Stimulated activated memory B cell treated with anti-CD40 and anti-IgM and Interleukin-4, amounts not matched to agents 10 μg/mL and 1 μg/mL and 100 μg/mL, for 72 hours (primary cell): Measurements from ENCODE around the gene LILRA5.
"Not testable (repeated sequence)": the region's sequence is repeated elsewhere in the genome, so short reads cannot be mapped to it uniquely, and the experiment has no call there.

Source experiments
- ATAC-seq: fragments of 150-1000 bp; cut with Tn5 transposase; 2 replicates; pipeline ENCODE4 v1.10.0; 2021
- H3K27ac Mint-ChIP-seq: one replicate; pipeline ENCODE4 v1.8.0; 2022; ENCODE audit warnings: mild to moderate bottlenecking, mixed read lengths
- H3K27me3 Mint-ChIP-seq: one replicate; pipeline ENCODE4 v1.8.0; 2022; ENCODE audit warnings: mixed read lengths
- H3K36me3 Mint-ChIP-seq: one replicate; pipeline ENCODE4 v1.8.0; 2022; ENCODE audit warnings: mixed read lengths
- H3K4me1 Mint-ChIP-seq: one replicate; pipeline ENCODE4 v1.8.0; 2022; ENCODE audit warnings: mixed read lengths
- H3K4me3 Mint-ChIP-seq: one replicate; pipeline ENCODE4 v1.8.0; 2022; ENCODE audit warnings: mild to moderate bottlenecking, moderate library complexity, mixed read lengths
- H3K9me3 Mint-ChIP-seq: one replicate; pipeline ENCODE4 v1.8.0; 2022; ENCODE audit warnings: mixed read lengths

Gene LILRA5

DNA sequence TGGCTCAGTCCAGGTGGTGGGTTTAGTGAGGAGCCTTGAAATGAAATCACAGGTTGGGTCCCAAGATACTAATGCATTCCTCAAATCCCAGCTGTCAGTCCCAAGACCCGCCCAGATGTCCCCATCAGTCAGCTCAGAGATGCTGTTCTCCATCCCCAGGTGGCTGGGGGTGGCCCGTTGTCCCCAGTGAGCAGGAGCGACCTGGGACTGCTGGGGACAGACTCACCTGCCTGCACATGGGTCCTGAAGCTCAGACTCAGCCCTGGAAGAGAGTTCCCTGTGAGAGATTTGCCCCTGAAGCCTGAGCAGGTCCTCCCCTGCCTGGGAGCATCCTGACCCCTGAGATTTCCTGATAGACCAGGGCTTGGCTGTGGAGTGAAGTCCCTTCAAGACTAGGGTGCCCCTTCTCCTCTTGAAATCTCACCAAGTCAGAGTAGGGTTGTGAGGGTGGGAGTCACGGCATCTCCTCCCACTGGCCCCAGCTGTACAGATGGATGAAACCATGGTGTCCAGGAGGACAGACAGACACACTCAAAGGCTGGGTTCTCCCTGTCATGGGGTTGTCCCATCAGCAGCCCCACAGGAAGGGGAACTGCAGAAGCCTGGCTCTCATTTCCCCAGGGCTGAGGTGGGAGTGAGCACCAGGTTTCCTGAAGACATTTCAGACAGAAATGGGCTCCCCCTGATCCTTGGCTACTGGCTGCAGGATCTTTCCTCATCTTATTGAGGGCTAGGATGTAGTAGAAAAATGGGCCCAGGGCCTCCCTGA, 14.4 kb downstream of the LILRA5 start:
- peak; percentile 16 for ATAC-seq
- H3K4me1 Mint-ChIP-seq = peaks cover 5% of the 10 kb centered on the region
- no peaks in the 10 kb centered on the region for H3K36me3 Mint-ChIP-seq
- no peak overlapping the region for H3K4me3 Mint-ChIP-seq
- peaks cover 60% of the 10 kb centered on the region for H3K27me3 Mint-ChIP-seq
- H3K9me3 Mint-ChIP-seq = no peaks in the 10 kb centered on the region
- no peak overlapping the region for H3K27ac Mint-ChIP-seq

GRCh38 chr19:54297759-54298305, 15.1 kb downstream of the LILRA5 start:
- peaks cover 4% of the 10 kb centered on the region for H3K9me3 Mint-ChIP-seq
- peaks cover 5% of the 10 kb centered on the region for H3K4me1 Mint-ChIP-seq
- no peaks in the 10 kb centered on the region for H3K36me3 Mint-ChIP-seq
- no peak overlapping the region for H3K4me3 Mint-ChIP-seq
- no peak for ATAC-seq
- H3K27ac Mint-ChIP-seq = no peak overlapping the region
- peaks cover 60% of the 10 kb centered on the region for H3K27me3 Mint-ChIP-seq

GRCh38 chr19:54294539-54294938, 18.4 kb downstream of the LILRA5 start:
- no peak overlapping the region for H3K4me3 Mint-ChIP-seq
- no peak for ATAC-seq
- H3K4me1 Mint-ChIP-seq = peaks cover 25% of the 10 kb centered on the region
- no peak overlapping the region for H3K27ac Mint-ChIP-seq
- peaks cover 42% of the 10 kb centered on the region for H3K27me3 Mint-ChIP-seq
- no peaks in the 10 kb centered on the region for H3K36me3 Mint-ChIP-seq
- H3K9me3 Mint-ChIP-seq = peaks cover 4% of the 10 kb centered on the region

DNA sequence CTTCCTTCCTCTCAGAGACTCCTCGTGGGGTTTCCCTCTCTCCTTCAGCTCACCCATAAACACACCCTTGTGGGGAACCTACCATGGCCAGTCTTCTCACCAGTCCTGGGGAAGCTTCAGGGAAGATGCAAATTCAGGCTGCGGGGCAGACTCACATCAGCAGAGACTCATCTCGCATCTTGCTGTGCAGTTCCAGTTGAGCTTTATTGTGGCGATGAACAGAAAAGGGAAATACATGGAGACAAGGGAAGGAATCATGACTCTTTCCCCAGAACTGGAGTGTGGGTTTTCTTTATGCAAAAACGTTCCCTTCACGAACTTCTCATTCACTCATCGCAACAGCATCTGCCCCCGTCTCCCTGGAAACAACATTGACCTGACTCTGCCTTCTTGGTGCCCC, 23.8 kb downstream of the LILRA5 start:
- not testable (repeated sequence) for H3K4me3 Mint-ChIP-seq, H3K36me3 Mint-ChIP-seq, H3K27ac Mint-ChIP-seq, H3K9me3 Mint-ChIP-seq
- ATAC-seq = peak; percentile 32
- Mint-ChIP-seq H3K4me1 (peaks cover 67% of the 10 kb centered on the region), H3K27me3 (peaks cover 29% of the 10 kb centered on the region)

- Mint-ChIP-seq H3K4me3 (no peak overlapping the region), H3K27ac (no peak overlapping the region), H3K4me1 (peaks cover 78% of the 10 kb centered on the region), H3K27me3 (peaks cover 12% of the 10 kb centered on the region), H3K36me3 (no peaks in the 10 kb centered on the region), H3K9me3 (no peaks in the 10 kb centered on the region)
- ATAC-seq = no peak
Observed at GRCh38 chr19:54287456-54287855, 25.5 kb downstream of the LILRA5 start.

DNA sequence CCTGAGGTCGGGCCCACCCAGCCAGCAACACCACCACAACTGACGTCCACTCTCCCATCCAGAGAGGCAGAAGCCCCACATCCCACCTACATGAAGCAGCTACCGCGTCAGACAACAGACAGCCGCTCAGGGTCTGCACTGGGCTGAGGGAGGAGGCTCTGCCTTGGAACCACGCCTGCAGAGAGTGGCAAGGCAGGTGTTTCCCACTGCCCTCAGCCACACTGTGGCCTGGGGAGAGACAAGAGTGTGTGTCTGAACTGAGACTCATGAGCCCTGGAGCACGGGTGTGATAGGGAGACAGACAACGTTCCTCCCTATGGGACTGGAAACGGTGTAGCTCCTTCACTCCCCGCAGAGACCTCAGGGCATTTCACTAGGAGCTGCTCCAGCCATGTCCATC, 26.7 kb downstream of the LILRA5 start:
- not testable (repeated sequence) for H3K9me3 Mint-ChIP-seq, H3K27me3 Mint-ChIP-seq, H3K36me3 Mint-ChIP-seq, H3K4me3 Mint-ChIP-seq
- Mint-ChIP-seq H3K27ac (peak overlapping the region; percentile 84), H3K4me1 (peaks cover 83% of the 10 kb centered on the region)
- peak; percentile 64 for ATAC-seq

DNA sequence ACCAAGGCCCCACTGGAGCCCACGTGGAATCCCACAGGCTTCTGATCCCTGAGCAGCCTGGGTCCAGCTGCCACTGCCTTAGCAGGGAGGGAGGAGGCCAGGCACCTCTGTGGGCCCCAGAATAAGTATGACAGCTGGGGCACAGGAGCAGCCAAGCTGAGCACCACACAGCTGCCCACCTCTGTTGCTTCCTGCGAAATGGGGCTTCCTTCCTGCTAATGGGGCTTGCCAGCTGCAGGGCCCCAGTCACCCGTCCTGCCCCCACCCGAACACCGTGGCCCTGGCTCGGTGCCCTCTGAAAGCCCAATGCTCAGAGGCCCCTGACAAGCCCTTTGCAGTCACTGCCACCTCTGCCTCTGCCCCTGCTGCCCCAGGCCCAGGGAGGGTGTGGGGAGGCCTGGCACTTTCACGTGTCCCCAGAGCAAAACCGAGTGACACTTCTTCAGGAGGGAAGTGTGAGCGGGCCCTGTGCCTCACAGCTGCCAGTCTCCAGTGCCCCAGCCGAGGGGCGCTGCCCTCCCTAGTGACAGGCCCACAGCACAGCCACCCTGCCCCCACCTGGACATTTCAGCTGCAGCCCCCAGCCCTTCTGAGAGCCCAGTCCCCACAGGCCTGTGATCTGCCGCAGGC, 27.4 kb downstream of the LILRA5 start:
- peaks cover 87% of the 10 kb centered on the region for H3K4me1 Mint-ChIP-seq
- not testable (repeated sequence) for H3K4me3 Mint-ChIP-seq, H3K36me3 Mint-ChIP-seq, H3K27me3 Mint-ChIP-seq, H3K9me3 Mint-ChIP-seq
- H3K27ac Mint-ChIP-seq = peak overlapping the region; percentile 84
- ATAC-seq = peak; percentile 86

GRCh38 chr19:54282686-54283470, 30.1 kb downstream of the LILRA5 start:
- Mint-ChIP-seq H3K27ac (peak overlapping the region; percentile 72), H3K4me3 (no peak overlapping the region), H3K36me3 (no peaks in the 10 kb centered on the region), H3K9me3 (no peaks in the 10 kb centered on the region), H3K27me3 (peaks cover 33% of the 10 kb centered on the region), H3K4me1 (peaks cover 77% of the 10 kb centered on the region)
- no peak for ATAC-seq

DNA sequence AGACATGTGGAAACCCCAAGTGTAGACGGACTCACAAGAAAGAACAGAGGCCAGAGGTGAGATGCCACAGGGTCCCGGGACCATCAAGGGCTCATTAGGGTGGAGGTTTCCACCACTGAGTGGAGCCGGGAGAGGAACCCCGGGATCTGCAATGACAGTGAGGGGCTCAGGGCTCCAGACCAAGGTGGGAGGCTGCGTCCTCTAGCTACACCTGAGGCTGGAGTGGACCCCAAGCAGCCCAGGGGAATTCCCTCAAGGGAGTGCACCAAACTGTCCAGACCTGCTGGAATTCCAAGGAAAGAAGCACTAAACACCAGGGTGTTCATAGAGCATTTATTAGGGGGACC, 31.3 kb downstream of the LILRA5 start:
- ATAC-seq, H3K27ac Mint-ChIP-seq: not testable (repeated sequence)
- H3K27me3 Mint-ChIP-seq = peaks cover 29% of the 10 kb centered on the region

DNA sequence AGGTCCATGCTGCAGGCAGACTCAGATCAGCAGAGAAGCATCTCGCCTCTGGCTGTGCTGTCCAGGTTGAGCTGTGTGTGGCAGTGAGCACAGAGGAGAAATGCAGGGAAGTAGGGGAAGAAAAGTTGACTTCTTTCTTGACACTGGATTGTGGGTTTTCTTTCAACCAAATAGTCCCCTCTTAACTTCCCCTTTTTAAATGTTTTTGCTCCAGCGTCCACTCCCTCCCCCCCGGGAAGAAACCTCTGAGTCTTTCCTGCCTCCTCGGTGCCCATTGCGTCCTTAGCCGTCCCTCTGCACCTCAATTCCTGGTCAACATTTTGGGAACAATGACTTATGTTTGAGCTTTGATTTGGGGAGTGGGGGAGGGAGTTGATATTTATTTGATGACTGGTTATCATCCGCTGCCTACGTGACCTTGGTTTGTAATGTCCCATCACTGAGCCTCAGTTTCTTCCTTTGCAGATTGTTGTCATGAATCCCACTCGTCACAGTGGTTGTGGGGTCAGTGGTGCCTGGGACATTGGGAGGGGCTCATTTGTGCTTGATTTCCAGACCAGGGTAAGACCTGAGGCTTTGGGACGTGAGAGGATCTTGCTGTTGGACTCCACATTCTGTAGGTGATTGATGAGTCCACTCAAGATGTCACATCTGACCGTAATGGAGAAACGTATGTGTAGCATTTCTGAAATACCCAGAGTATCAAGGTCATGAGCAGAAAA, 31.8 kb downstream of the LILRA5 start, which contains the start of gene LILRB2:
TSS of gene LILRB2 (minus strand) at position 104 of the 722 bp plus-strand sequence. CDS start 614 bp downstream, outside the sequence.
- H3K27me3 Mint-ChIP-seq = peaks cover 32% of the 10 kb centered on the region
- H3K4me3 Mint-ChIP-seq = peak within 1 kb of the TSS; percentile 5
- no peaks in the 10 kb centered on the region for H3K36me3 Mint-ChIP-seq
- no peak for ATAC-seq
- H3K27ac Mint-ChIP-seq = no peak within 1 kb of the TSS
- peaks cover 62% of the 10 kb centered on the region for H3K4me1 Mint-ChIP-seq
- H3K9me3 Mint-ChIP-seq = no peaks in the 10 kb centered on the region

More for the DNA sequence above, 31.3 kb downstream of the LILRA5 start:
- H3K9me3 Mint-ChIP-seq, H3K36me3 Mint-ChIP-seq, H3K4me3 Mint-ChIP-seq: not testable (repeated sequence)
- H3K4me1 Mint-ChIP-seq = peaks cover 67% of the 10 kb centered on the region

GRCh38 chr19:54280441-54280840, 32.5 kb downstream of the LILRA5 start:
- not testable (repeated sequence) for H3K36me3 Mint-ChIP-seq, H3K9me3 Mint-ChIP-seq, H3K27ac Mint-ChIP-seq
- Mint-ChIP-seq H3K27me3 (peaks cover 39% of the 10 kb centered on the region), H3K4me3 (peak overlapping the region; percentile 5), H3K4me1 (peaks cover 55% of the 10 kb centered on the region)
- peak; percentile 5 for ATAC-seq

DNA sequence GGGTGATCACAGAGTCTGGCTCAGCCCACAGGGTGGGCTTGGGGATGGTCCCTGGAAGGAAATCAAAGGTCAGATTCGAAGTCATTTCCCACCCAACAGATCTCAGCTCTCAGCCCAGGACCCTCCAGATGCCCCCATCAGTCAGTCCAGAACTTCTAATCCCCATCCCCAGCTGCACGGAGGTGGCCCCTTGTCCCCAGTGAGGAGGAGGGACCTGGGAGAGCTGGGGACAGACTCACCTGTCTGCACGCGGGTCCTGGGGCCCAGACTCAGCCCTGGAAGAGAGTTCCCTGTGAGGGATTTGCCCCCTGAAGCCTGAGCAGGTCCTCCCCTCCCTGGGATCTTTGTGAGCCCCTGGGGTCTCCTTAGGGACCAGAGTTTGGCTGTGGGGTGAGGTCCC, 32.9 kb downstream of the LILRA5 start:
- peaks cover 52% of the 10 kb centered on the region for H3K4me1 Mint-ChIP-seq
- not testable (repeated sequence) for ATAC-seq, H3K4me3 Mint-ChIP-seq, H3K36me3 Mint-ChIP-seq, H3K9me3 Mint-ChIP-seq, H3K27ac Mint-ChIP-seq
- H3K27me3 Mint-ChIP-seq = peaks cover 43% of the 10 kb centered on the region

DNA sequence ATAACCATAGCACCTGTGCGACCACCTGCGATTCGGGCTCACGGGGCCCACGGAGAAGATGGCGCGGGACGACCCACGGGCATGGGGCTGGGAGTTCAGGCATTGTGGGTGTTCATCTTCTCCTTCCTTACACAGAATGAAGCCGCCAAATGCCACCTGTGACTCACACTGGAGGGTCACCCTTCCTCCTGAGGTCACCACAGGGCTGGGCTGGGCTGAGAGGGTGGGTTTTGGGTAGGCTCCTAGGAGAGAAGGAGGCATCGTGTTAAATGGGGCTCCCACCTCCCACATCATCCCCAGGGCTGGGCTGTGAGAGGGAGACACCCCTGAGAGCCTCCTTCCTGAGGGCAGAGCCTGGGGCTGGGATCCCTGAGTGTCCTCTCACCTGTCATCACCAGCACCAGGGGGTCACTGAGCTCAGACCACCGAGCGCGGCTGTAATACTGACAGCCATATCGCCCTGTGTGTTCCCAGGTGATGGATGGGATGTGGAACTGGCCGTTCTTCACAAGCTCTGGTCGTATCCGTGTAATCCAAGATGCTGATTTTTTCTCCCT, 33.5 kb downstream of the LILRA5 start:
- H3K27me3 Mint-ChIP-seq = peaks cover 44% of the 10 kb centered on the region
- H3K4me1 Mint-ChIP-seq = peaks cover 47% of the 10 kb centered on the region
- no peak for ATAC-seq
- H3K4me3 Mint-ChIP-seq = no peak overlapping the region
- H3K27ac Mint-ChIP-seq = no peak overlapping the region
- no peaks in the 10 kb centered on the region for H3K36me3 Mint-ChIP-seq
- H3K9me3 Mint-ChIP-seq = no peaks in the 10 kb centered on the region

- not testable (repeated sequence) for ATAC-seq, H3K9me3 Mint-ChIP-seq, H3K4me3 Mint-ChIP-seq, H3K36me3 Mint-ChIP-seq
- Mint-ChIP-seq H3K4me1 (peaks cover 47% of the 10 kb centered on the region), H3K27me3 (peaks cover 52% of the 10 kb centered on the region), H3K27ac (peak overlapping the region; percentile 42)
Observed at GRCh38 chr19:54278571-54279195, 34.3 kb downstream of the LILRA5 start.
